ENCODE measurements around the gene MAD2L2.

DNA sequence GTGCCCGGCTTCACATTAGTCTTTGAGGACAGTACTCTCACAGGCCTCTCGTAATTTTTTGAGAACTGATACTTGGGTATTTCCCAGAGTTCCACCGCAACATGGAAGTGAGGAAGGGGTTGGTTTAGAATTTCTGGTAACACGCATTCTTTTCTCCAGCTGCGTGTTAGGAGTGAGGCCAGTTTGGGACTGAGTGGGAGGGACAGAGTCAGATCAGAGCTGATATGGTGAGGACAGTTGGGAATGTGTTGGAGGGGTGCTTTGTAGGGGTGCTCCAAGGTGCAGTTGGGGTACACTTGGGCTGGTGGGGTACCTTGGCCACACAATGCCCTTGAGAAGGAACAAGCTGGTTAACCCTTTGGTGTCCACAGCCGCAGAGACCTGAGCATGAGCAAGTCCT is 10.2 kb downstream of the MAD2L2 start:
- TF ChIP-seq, protein P1, sequence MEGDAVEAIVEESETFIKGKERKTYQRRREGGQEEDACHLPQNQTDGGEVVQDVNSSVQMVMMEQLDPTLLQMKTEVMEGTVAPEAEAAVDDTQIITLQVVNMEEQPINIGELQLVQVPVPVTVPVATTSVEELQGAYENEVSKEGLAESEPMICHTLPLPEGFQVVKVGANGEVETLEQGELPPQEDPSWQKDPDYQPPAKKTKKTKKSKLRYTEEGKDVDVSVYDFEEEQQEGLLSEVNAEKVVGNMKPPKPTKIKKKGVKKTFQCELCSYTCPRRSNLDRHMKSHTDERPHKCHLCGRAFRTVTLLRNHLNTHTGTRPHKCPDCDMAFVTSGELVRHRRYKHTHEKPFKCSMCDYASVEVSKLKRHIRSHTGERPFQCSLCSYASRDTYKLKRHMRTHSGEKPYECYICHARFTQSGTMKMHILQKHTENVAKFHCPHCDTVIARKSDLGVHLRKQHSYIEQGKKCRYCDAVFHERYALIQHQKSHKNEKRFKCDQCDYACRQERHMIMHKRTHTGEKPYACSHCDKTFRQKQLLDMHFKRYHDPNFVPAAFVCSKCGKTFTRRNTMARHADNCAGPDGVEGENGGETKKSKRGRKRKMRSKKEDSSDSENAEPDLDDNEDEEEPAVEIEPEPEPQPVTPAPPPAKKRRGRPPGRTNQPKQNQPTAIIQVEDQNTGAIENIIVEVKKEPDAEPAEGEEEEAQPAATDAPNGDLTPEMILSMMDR (IDR thresholded peaks at IDR 0.05), result no peak
- TF ChIP-seq, protein P2, sequence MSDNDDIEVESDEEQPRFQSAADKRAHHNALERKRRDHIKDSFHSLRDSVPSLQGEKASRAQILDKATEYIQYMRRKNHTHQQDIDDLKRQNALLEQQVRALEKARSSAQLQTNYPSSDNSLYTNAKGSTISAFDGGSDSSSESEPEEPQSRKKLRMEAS (CRISPR knock-in tag; IDR thresholded peaks at IDR 0.05), result no peak
- TF ChIP-seq CREB1 (CRISPR knock-in tag; IDR thresholded peaks at IDR 0.05) (no peak), NR1H2 (CRISPR knock-in tag; IDR thresholded peaks at IDR 0.05) (no peak), ETV6 (CRISPR knock-in tag; IDR thresholded peaks at IDR 0.05) (no peak), JUN (CRISPR knock-in tag; IDR thresholded peaks at IDR 0.05) (no peak), IRF2 (CRISPR knock-in tag; IDR thresholded peaks at IDR 0.05; ENCODE audit: borderline replicate concordance, low read depth) (no peak)
- TF ChIP-seq, protein P3, sequence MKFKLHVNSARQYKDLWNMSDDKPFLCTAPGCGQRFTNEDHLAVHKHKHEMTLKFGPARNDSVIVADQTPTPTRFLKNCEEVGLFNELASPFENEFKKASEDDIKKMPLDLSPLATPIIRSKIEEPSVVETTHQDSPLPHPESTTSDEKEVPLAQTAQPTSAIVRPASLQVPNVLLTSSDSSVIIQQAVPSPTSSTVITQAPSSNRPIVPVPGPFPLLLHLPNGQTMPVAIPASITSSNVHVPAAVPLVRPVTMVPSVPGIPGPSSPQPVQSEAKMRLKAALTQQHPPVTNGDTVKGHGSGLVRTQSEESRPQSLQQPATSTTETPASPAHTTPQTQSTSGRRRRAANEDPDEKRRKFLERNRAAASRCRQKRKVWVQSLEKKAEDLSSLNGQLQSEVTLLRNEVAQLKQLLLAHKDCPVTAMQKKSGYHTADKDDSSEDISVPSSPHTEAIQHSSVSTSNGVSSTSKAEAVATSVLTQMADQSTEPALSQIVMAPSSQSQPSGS (CRISPR knock-in tag; IDR thresholded peaks at IDR 0.05; ENCODE audit: borderline replicate concordance, low read depth), result no peak
- TF ChIP-seq, protein P4, sequence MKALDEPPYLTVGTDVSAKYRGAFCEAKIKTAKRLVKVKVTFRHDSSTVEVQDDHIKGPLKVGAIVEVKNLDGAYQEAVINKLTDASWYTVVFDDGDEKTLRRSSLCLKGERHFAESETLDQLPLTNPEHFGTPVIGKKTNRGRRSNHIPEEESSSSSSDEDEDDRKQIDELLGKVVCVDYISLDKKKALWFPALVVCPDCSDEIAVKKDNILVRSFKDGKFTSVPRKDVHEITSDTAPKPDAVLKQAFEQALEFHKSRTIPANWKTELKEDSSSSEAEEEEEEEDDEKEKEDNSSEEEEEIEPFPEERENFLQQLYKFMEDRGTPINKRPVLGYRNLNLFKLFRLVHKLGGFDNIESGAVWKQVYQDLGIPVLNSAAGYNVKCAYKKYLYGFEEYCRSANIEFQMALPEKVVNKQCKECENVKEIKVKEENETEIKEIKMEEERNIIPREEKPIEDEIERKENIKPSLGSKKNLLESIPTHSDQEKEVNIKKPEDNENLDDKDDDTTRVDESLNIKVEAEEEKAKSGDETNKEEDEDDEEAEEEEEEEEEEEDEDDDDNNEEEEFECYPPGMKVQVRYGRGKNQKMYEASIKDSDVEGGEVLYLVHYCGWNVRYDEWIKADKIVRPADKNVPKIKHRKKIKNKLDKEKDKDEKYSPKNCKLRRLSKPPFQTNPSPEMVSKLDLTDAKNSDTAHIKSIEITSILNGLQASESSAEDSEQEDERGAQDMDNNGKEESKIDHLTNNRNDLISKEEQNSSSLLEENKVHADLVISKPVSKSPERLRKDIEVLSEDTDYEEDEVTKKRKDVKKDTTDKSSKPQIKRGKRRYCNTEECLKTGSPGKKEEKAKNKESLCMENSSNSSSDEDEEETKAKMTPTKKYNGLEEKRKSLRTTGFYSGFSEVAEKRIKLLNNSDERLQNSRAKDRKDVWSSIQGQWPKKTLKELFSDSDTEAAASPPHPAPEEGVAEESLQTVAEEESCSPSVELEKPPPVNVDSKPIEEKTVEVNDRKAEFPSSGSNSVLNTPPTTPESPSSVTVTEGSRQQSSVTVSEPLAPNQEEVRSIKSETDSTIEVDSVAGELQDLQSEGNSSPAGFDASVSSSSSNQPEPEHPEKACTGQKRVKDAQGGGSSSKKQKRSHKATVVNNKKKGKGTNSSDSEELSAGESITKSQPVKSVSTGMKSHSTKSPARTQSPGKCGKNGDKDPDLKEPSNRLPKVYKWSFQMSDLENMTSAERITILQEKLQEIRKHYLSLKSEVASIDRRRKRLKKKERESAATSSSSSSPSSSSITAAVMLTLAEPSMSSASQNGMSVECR (CRISPR knock-in tag; IDR thresholded peaks at IDR 0.05; ENCODE audit: borderline replicate concordance), result no peak
- TF ChIP-seq, protein P5, sequence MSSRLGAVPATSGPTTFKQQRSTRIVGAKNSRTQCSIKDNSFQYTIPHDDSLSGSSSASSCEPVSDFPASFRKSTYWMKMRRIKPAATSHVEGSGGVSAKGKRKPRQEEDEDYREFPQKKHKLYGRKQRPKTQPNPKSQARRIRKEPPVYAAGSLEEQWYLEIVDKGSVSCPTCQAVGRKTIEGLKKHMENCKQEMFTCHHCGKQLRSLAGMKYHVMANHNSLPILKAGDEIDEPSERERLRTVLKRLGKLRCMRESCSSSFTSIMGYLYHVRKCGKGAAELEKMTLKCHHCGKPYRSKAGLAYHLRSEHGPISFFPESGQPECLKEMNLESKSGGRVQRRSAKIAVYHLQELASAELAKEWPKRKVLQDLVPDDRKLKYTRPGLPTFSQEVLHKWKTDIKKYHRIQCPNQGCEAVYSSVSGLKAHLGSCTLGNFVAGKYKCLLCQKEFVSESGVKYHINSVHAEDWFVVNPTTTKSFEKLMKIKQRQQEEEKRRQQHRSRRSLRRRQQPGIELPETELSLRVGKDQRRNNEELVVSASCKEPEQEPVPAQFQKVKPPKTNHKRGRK (CRISPR knock-in tag; IDR thresholded peaks at IDR 0.05; ENCODE audit: borderline replicate concordance), result no peak
